Measurements from ENCODE around the gene LPP. TPM values are rescaled to one million over a fixed set of nuclear protein-coding genes. Genes with fewer than 3 reads are reported as not detected.

Gene LPP
- total RNA-seq, 6 experiments from 2014 or later = 84.1 to 121 (median 102) TPM

- Mint-ChIP-seq H3K27me3 (ENCODE audit: insufficient read depth) (no peaks in the 10 kb centered on the region), H3K4me1 (ENCODE audit: low read depth) (peaks cover 34% of the 10 kb centered on the region), H3K27ac (no peak overlapping the region), H3K4me3 (no peak overlapping the region), H3K36me3 (ENCODE audit: low read depth) (peaks cover 24% of the 10 kb centered on the region), H3K9me3 (no peaks in the 10 kb centered on the region)
- DNase-seq = no peak
- TF ChIP-seq CTCF (IDR thresholded peaks at IDR 0.05) = no peak
Observed at GRCh38 chr3:188404701-188405100, 250.7 kb downstream of the LPP start.

DNA sequence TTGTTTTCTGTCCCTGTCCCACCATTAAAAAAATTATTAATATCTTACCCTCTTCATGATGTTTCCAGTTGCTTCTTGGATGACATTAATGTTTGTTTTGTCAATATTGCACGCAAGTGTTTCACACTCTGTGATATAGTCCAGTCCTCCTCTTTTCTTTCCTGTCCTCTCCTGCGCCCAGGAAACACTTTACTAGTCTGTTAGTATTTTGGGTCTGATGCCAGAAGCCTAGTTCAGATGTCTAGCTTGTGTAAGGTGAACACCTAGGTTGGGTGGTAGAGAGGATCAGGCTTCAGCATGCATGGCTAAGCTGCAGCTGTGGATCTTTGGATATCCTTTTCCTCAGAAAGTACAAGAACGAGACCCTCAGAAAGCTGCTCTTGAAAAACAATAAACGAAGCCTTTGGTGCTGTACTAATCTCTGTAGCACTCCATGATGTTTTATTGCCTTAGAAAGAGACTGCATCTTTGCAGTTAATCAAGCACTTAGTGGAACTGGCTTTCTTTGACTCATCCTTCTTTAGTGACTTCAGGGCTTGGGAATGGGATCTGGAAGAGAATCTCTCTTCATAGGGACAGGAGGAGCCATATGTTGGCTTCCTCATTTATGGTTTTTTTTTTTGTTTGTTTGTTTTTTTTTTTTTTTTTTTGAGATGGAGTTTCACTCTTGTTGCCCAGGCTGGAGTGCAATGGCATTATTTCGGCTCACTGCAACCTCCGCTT lies 253.4 kb downstream of the LPP start:
- H3K27me3 Mint-ChIP-seq (ENCODE audit: insufficient read depth) = no peaks in the 10 kb centered on the region
- 0 out of 2 replicates have a peak overlapping the region, but pooled peaks have one; percentile 20 for H3K4me3 Mint-ChIP-seq
- peaks cover 34% of the 10 kb centered on the region for H3K4me1 Mint-ChIP-seq (ENCODE audit: low read depth)
- no peaks in the 10 kb centered on the region for H3K9me3 Mint-ChIP-seq
- no peak for TF ChIP-seq CTCF (IDR thresholded peaks at IDR 0.05)
- DNase-seq = peak; percentile 81
- peaks cover 28% of the 10 kb centered on the region for H3K36me3 Mint-ChIP-seq (ENCODE audit: low read depth)
- H3K27ac Mint-ChIP-seq = peak overlapping the region; percentile 30

DNA sequence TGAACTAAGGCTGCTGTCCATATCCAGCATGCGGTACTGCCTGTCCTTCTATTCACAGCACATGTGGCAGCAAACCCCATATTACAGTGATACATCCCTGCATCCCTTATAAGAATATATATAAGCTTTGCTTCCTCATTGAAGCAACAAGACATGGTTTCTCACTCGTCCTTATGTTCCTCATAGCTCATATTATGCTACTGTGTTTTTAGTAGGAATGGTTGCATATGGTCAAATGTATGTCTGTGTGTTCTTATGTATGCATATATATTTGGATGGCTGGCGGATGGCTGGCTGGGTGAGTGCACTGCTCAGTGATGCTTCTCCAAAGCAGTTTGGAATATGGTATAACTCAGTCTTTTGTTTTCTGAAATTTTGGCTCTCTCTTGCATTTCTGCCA lies 254.9 kb downstream of the LPP start:
- Mint-ChIP-seq H3K27ac (no peak overlapping the region), H3K27me3 (ENCODE audit: insufficient read depth) (no peaks in the 10 kb centered on the region), H3K4me3 (no peak overlapping the region)

GRCh38 chr3:188411750-188412149 lies 257.8 kb downstream of the LPP start:
- Mint-ChIP-seq H3K27me3 (ENCODE audit: insufficient read depth) (no peaks in the 10 kb centered on the region), H3K4me3 (no peak overlapping the region), H3K4me1 (ENCODE audit: low read depth) (peaks cover 46% of the 10 kb centered on the region), H3K9me3 (no peaks in the 10 kb centered on the region), H3K27ac (no peak overlapping the region), H3K36me3 (ENCODE audit: low read depth) (peaks cover 19% of the 10 kb centered on the region)
- no peak for TF ChIP-seq CTCF (IDR thresholded peaks at IDR 0.05)
- no peak for DNase-seq

More for the DNA sequence above, 254.9 kb downstream of the LPP start:
- no peak for TF ChIP-seq CTCF (IDR thresholded peaks at IDR 0.05)
- Mint-ChIP-seq H3K9me3 (no peaks in the 10 kb centered on the region), H3K36me3 (ENCODE audit: low read depth) (peaks cover 28% of the 10 kb centered on the region), H3K4me1 (ENCODE audit: low read depth) (peaks cover 34% of the 10 kb centered on the region)
- DNase-seq = no peak

GRCh38 chr3:188415196-188415595 lies 261.2 kb downstream of the LPP start:
- Mint-ChIP-seq H3K36me3 (ENCODE audit: low read depth) (peaks cover 30% of the 10 kb centered on the region), H3K27me3 (ENCODE audit: insufficient read depth) (no peaks in the 10 kb centered on the region), H3K4me1 (ENCODE audit: low read depth) (peaks cover 39% of the 10 kb centered on the region), H3K27ac (0 out of 2 replicates have a peak overlapping the region, but pooled peaks have one; percentile 8), H3K4me3 (no peak overlapping the region), H3K9me3 (no peaks in the 10 kb centered on the region)
- no peak for TF ChIP-seq CTCF (IDR thresholded peaks at IDR 0.05)
- DNase-seq = no peak

Data from HFFc6 (cell line).